ENCODE data around the gene IRS4.

IRS4 gene

GRCh38 chrX:108699368-108699767 is 37.0 kb downstream of the IRS4 start:
- H2BK5ac ChIP-seq (ENCODE audit: low read length) = no peak overlapping the region
- no peak overlapping the region for H3K18ac ChIP-seq (ENCODE audit: low read length)
- no peaks in the 10 kb centered on the region for H3K79me1 ChIP-seq (ENCODE audit: low read length)
- no peak overlapping the region for H3K9ac ChIP-seq (ENCODE audit: low read length)
- H3K27me3 ChIP-seq (ENCODE audit: insufficient read depth, low read length, poor library complexity) = no peaks in the 10 kb centered on the region
- no peaks in the 10 kb centered on the region for H3K79me2 ChIP-seq (ENCODE audit: control insufficient read depth, insufficient read depth, low read length)
- H4K5ac ChIP-seq (ENCODE audit: low read length) = no peak overlapping the region
- no CpG with 5 or more reads among the region's 1 CpG for WGBS (ENCODE audit: extremely low coverage, insufficient coverage, low lambda C conversion rate)
- H3K4ac ChIP-seq (ENCODE audit: low read depth, low read length) = no peak overlapping the region
- no peak overlapping the region for H3K4me2 ChIP-seq (ENCODE audit: low read length)
- no peak overlapping the region for H3K4me3 ChIP-seq (ENCODE audit: low read length)
- H3K56ac ChIP-seq (ENCODE audit: low read length) = no peak overlapping the region
- H3K36me3 ChIP-seq (ENCODE audit: control insufficient read depth, insufficient read depth, low read length) = no peaks in the 10 kb centered on the region
- no peaks in the 10 kb centered on the region for H3K4me1 ChIP-seq (ENCODE audit: control insufficient read depth, low read depth, low read length)
- H2AK5ac ChIP-seq (ENCODE audit: low read length) = no peak overlapping the region
- no peak overlapping the region for H4K8ac ChIP-seq (ENCODE audit: low read depth, low read length)
- no peak overlapping the region for H3K27ac ChIP-seq (ENCODE audit: low read depth, low read length)
- H2BK15ac ChIP-seq (replicated peaks; ENCODE audit: low read depth) = no peak overlapping the region
- DNase-seq = peak; percentile 54
- no peak overlapping the region for H2BK120ac ChIP-seq (ENCODE audit: low read depth, low read length)
- H3K23ac ChIP-seq (ENCODE audit: low read length) = no peak overlapping the region

- H3K27ac ChIP-seq (ENCODE audit: low read depth, low read length) = no peak overlapping the region
- no peak overlapping the region for H3K9ac ChIP-seq (ENCODE audit: low read length)
- no peaks in the 10 kb centered on the region for H3K36me3 ChIP-seq (ENCODE audit: control insufficient read depth, insufficient read depth, low read length)
- H2AK5ac ChIP-seq (ENCODE audit: low read length) = no peak overlapping the region
- no peak overlapping the region for H4K8ac ChIP-seq (ENCODE audit: low read depth, low read length)
- no CpG with 5 or more reads among the region's 3 CpGs for WGBS (ENCODE audit: extremely low coverage, insufficient coverage, low lambda C conversion rate)
- H2BK5ac ChIP-seq (ENCODE audit: low read length) = no peak overlapping the region
- no peak overlapping the region for H3K4me2 ChIP-seq (ENCODE audit: low read length)
- no peaks in the 10 kb centered on the region for H3K79me2 ChIP-seq (ENCODE audit: control insufficient read depth, insufficient read depth, low read length)
- no peaks in the 10 kb centered on the region for H3K79me1 ChIP-seq (ENCODE audit: low read length)
- no peak overlapping the region for H2BK120ac ChIP-seq (ENCODE audit: low read depth, low read length)
- DNase-seq = no peak
- H3K4me3 ChIP-seq (ENCODE audit: low read length) = no peak overlapping the region
- no peak overlapping the region for H2BK15ac ChIP-seq (replicated peaks; ENCODE audit: low read depth)
- no peak overlapping the region for H3K4ac ChIP-seq (ENCODE audit: low read depth, low read length)
- H3K27me3 ChIP-seq (ENCODE audit: insufficient read depth, low read length, poor library complexity) = no peaks in the 10 kb centered on the region
- no peak overlapping the region for H3K56ac ChIP-seq (ENCODE audit: low read length)
- no peaks in the 10 kb centered on the region for H3K4me1 ChIP-seq (ENCODE audit: control insufficient read depth, low read depth, low read length)
- no peak overlapping the region for H3K18ac ChIP-seq (ENCODE audit: low read length)
- H4K5ac ChIP-seq (ENCODE audit: low read length) = no peak overlapping the region
- no peak overlapping the region for H3K23ac ChIP-seq (ENCODE audit: low read length)
Measured at GRCh38 chrX:108696690-108697089, 39.7 kb downstream of the IRS4 start.

Measured in mesendoderm (in vitro differentiated cells).